ENCODE data around the gene KIAA1217.

The KIAA1217 gene

DNA sequence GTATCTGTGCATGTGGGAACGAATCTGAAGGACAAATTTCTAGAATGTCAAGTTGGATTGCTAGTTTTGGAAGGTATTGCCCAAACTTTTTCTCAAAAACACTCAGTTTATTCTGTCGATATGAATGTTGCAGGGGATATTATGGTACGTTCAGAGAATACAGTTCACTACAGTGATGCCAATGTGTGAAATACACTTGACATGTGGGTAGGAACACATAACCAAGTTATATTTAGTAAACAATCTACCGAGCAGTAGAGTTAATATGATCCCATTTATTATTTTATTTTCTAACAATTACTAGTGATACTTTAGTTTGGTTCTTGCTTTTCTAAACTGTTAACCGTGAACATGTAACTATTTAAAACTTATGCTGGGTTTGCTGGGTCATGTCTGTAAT, 37.4 kb downstream of the KIAA1217 start:
- Histone ChIP-seq H3K4me1 (ENCODE audit: control insufficient read depth in 1 of 2, insufficient read depth in 1 of 2, low read depth in 1 of 2, low read length in 1 of 2) (no peaks in the 10 kb centered on the region), H3K9me3 (no peaks in the 10 kb centered on the region), H3K27me3 (no peaks in the 10 kb centered on the region), H3K27ac (no peak overlapping the region), H3K36me3 (no peaks in the 10 kb centered on the region), H3K4me3 (ENCODE audit: low read depth in 1 of 2, low read length in 1 of 2) (no peak overlapping the region)
- TF ChIP-seq CTCF (IDR thresholded peaks at IDR 0.05), result no peak

- no peak for TF ChIP-seq CTCF (IDR thresholded peaks at IDR 0.05)
- Histone ChIP-seq H3K4me1 (ENCODE audit: control insufficient read depth in 1 of 2, insufficient read depth in 1 of 2, low read depth in 1 of 2, low read length in 1 of 2) (no peaks in the 10 kb centered on the region), H3K9me3 (no peaks in the 10 kb centered on the region), H3K36me3 (no peaks in the 10 kb centered on the region), H3K4me3 (ENCODE audit: low read depth in 1 of 2, low read length in 1 of 2) (no peak overlapping the region), H3K27ac (no peak overlapping the region), H3K27me3 (no peaks in the 10 kb centered on the region)
Measured at GRCh38 chr10:24247841-24248240, 38.9 kb downstream of the KIAA1217 start.

GRCh38 chr10:24249829-24250415, 41.0 kb downstream of the KIAA1217 start:
- TF ChIP-seq CTCF (IDR thresholded peaks at IDR 0.05), result no peak
- Histone ChIP-seq H3K27me3 (no peaks in the 10 kb centered on the region), H3K4me1 (ENCODE audit: control insufficient read depth in 1 of 2, insufficient read depth in 1 of 2, low read depth in 1 of 2, low read length in 1 of 2) (no peaks in the 10 kb centered on the region), H3K27ac (no peak overlapping the region), H3K9me3 (no peaks in the 10 kb centered on the region), H3K4me3 (ENCODE audit: low read depth in 1 of 2, low read length in 1 of 2) (no peak overlapping the region), H3K36me3 (no peaks in the 10 kb centered on the region)

DNA sequence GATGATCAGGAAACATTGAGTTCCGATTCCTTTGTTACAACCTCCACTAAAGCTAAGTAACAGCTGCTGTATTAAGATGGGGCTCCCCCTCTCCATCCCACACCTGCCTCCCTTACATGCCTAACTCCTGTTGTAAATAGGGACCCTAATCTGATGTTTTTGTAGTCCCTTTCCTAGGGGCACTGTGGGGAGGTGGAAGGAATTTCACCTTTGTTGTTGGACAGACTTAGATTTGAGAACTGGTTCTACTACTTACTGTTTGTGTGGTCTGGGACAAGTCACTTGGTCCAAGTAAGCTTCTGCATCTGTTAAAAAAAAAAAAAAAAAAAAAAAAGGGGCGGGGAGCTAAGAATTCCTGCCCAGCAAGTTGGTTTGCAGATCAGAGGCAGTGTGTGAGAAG, 42.6 kb downstream of the KIAA1217 start:
- H3K9me3 ChIP-seq, result no peaks in the 10 kb centered on the region
- H3K27ac ChIP-seq, result no peak overlapping the region
- no peak overlapping the region for H3K4me3 ChIP-seq (ENCODE audit: low read depth in 1 of 2, low read length in 1 of 2)
- no peaks in the 10 kb centered on the region for H3K27me3 ChIP-seq
- TF ChIP-seq CTCF (IDR thresholded peaks at IDR 0.05), result no peak
- H3K36me3 ChIP-seq, result no peaks in the 10 kb centered on the region
- H3K4me1 ChIP-seq (ENCODE audit: control insufficient read depth in 1 of 2, insufficient read depth in 1 of 2, low read depth in 1 of 2, low read length in 1 of 2), result no peaks in the 10 kb centered on the region

- Histone ChIP-seq H3K4me1 (ENCODE audit: control insufficient read depth in 1 of 2, insufficient read depth in 1 of 2, low read depth in 1 of 2, low read length in 1 of 2) (no peaks in the 10 kb centered on the region), H3K27ac (no peak overlapping the region), H3K9me3 (no peaks in the 10 kb centered on the region), H3K4me3 (ENCODE audit: low read depth in 1 of 2, low read length in 1 of 2) (no peak overlapping the region), H3K36me3 (no peaks in the 10 kb centered on the region), H3K27me3 (no peaks in the 10 kb centered on the region)
- no peak for TF ChIP-seq CTCF (IDR thresholded peaks at IDR 0.05)
Measured at GRCh38 chr10:24254180-24254579, 45.2 kb downstream of the KIAA1217 start.
